Fibroblast of mammary gland (primary cell): ENCODE measurements around the gene LRRC10.

ENCODE experiments used
- DNase-seq: peaks from one replicate; pipeline ENCODE4 v3.0.0-alpha.2; 2010; ENCODE audit warnings: low read depth
- H3K4me3 ChIP-seq: 2 replicates; pipeline ENCODE4 v1.5.1; 2011; ENCODE audit warnings: low read depth, mild to moderate bottlenecking, low read length, moderate library complexity; ENCODE audit not compliant: control insufficient read depth
- TF ChIP-seq, protein P1 (sequence below): conservative IDR thresholded peaks from 2 replicates; pipeline ENCODE4 v1.5.1; 2011; ENCODE audit warnings: low read depth, low read length, inconsistent platforms; ENCODE audit not compliant: control insufficient read depth, insufficient read depth

LRRC10 gene

DNA sequence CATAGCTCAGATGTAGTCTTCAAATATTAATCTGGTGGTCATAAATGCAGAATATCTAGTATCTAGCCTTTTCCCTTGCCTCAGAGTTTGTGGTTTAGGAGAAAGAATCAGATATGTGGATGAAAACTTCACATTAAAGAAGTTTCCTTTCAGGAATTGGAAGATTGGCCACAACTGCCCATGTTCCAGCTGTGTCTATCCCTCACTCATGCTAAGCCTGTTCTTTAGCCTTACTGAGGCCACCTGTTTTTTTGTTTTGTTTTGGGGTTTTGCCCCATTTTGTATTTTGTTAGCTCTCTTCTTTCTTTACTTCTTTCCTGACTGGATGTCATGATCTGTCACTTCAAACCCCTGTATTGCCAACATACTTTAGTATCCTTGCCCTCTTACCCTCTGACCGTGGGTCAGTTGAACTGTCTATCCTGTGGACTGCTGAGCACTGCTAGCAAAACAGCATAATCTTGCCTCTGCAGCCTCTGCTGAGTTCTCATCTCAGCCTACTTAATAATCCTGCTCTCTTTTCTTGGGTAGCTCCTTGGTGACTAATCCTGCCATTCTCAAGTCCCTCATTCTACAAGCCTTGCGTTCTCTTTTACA is 47.4 kb downstream of the LRRC10 start:
- H3K4me3 ChIP-seq = no peak overlapping the region
- TF ChIP-seq, protein P1, sequence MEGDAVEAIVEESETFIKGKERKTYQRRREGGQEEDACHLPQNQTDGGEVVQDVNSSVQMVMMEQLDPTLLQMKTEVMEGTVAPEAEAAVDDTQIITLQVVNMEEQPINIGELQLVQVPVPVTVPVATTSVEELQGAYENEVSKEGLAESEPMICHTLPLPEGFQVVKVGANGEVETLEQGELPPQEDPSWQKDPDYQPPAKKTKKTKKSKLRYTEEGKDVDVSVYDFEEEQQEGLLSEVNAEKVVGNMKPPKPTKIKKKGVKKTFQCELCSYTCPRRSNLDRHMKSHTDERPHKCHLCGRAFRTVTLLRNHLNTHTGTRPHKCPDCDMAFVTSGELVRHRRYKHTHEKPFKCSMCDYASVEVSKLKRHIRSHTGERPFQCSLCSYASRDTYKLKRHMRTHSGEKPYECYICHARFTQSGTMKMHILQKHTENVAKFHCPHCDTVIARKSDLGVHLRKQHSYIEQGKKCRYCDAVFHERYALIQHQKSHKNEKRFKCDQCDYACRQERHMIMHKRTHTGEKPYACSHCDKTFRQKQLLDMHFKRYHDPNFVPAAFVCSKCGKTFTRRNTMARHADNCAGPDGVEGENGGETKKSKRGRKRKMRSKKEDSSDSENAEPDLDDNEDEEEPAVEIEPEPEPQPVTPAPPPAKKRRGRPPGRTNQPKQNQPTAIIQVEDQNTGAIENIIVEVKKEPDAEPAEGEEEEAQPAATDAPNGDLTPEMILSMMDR = no peak
- no peak for DNase-seq
